HepG2 (cell line): ENCODE results near the gene IDUA. TPM values are rescaled to one million over a fixed set of nuclear protein-coding genes. Genes with fewer than 3 reads are reported as not detected.

Experiments
- ATAC-seq: fragments of 200-7000 bp; cut with Tn5 transposase; 3 replicates; pipeline ENCODE4 v1.9.1; 2020; ENCODE audit warnings: mild to moderate bottlenecking, moderate library complexity
- BruUV-seq: library from RNA; stranded (reverse); fragments of 400-500 nt; replicated peaks from 2 replicates; lab custom pipeline; 2021; lab: Mats Ljungman, UMichigan
- CTCF ChIA-PET: fragments of 300-600 bp; formaldehyde crosslinking; extraction: SDS; loops from one replicate; lab custom pipeline; 2021; ENCODE audit warnings: low total read pairs, inconsistent platforms, low intra/inter-chr PET ratio; lab: Yijun Ruan, JAX
- POLR2A ChIA-PET: fragments of 350-600 bp; sonication (Branson Sonifier 250); formaldehyde crosslinking; loops from one replicate; lab custom pipeline; 2020; ENCODE audit warnings: antibody characterized with exemption, inconsistent platforms; lab: Yijun Ruan, JAX
- DNase-seq: peaks from one replicate; pipeline ENCODE4 v3.0.0-alpha.2; 2015; ENCODE audit warnings: low spot score
- FAIRE-seq: peaks from 3 replicates; lab custom pipeline; 2011; peaks lifted over from hg19 to GRCh38; lab: Jason Lieb, UNC
- H2AFZ ChIP-seq: one replicate; pipeline ENCODE4 v1.6.1; 2011; ENCODE audit warnings: low read length, inconsistent platforms
- H3K27ac ChIP-seq: fragments of 300-600 bp; 3 replicates; pipeline ENCODE4 v1.8.0; 2011; ENCODE audit warnings: mixed run types, mild to moderate bottlenecking, mixed read lengths, low read length, inconsistent platforms; ENCODE audit not compliant: insufficient read depth; ENCODE audit errors: extremely low read length
- H3K27me3 ChIP-seq, 2 experiments: fragments of 200-600 bp in 1 of 2; 2 replicates in 1 of 2; 3 replicates in 1 of 2; pipeline versions ENCODE4 v1.6.0 to v1.8.0; 2011; ENCODE audit warnings: low read length in 2 of 2, mild to moderate bottlenecking in 2 of 2, moderate library complexity in 2 of 2, inconsistent platforms in 1 of 2; ENCODE audit not compliant: insufficient read depth in 2 of 2, control insufficient read depth in 1 of 2
- H3K36me3 ChIP-seq, 2 experiments: fragments of 200-600 bp in 1 of 2; replicated peaks in 1 of 2; 2 replicates in 1 of 2; 3 replicates in 1 of 2; pipeline versions ENCODE4 v1.5.1 to v1.8.0; 2011; ENCODE audit warnings: low read length in 2 of 2, inconsistent platforms in 1 of 2; ENCODE audit not compliant: insufficient read depth in 2 of 2, control insufficient read depth in 1 of 2
- H3K4me1 ChIP-seq: 2 replicates; pipeline ENCODE4 v1.5.1; 2012; ENCODE audit warnings: low read length, inconsistent platforms; ENCODE audit not compliant: insufficient read depth
- H3K4me2 ChIP-seq: 2 replicates; pipeline ENCODE4 v1.6.0; 2011; ENCODE audit warnings: low read depth, low read length, inconsistent platforms
- H3K4me3 ChIP-seq, 3 experiments: fragments of 200-600 bp in 1 of 3; sonication (generic), shearing (Covaris generic) in 1 of 3; replicated peaks in 1 of 3; 2 replicates each; pipeline ENCODE4 v1.5.1; 2011 to 2016; ENCODE audit warnings: low read length in 3 of 3, inconsistent platforms in 2 of 3, low read depth in 2 of 3, mild to moderate bottlenecking in 2 of 3, control low read depth in 1 of 3, mixed read lengths in 1 of 3; ENCODE audit not compliant: insufficient read depth in 1 of 3
- H3K79me2 ChIP-seq: one replicate; pipeline ENCODE4 v1.6.1; 2011; ENCODE audit warnings: low read length, inconsistent platforms; ENCODE audit not compliant: insufficient read depth
- H3K9ac ChIP-seq: 2 replicates; pipeline ENCODE4 v1.6.0; 2011; ENCODE audit warnings: mild to moderate bottlenecking, low read depth, low read length, inconsistent platforms; ENCODE audit not compliant: insufficient read depth
- H3K9me3 ChIP-seq: 2 replicates; pipeline ENCODE4 v1.5.1; 2012; ENCODE audit warnings: mild to moderate bottlenecking, low read length
- H4K20me1 ChIP-seq: 2 replicates; pipeline ENCODE4 v1.6.0; 2011; ENCODE audit warnings: inconsistent platforms, mild to moderate bottlenecking, low read length, moderate library complexity; ENCODE audit not compliant: insufficient read depth
- AGO2 ChIP-seq: fragments of 200-400 bp; formaldehyde crosslinking; optimal IDR thresholded peaks from 2 replicates; pipeline ENCODE3; 2017; ENCODE audit warnings: mild to moderate bottlenecking, low read depth, low read length, moderate library complexity
- CREB1 ChIP-seq, 2 experiments: fragments of 450-650 bp in 1 of 2; IDR thresholded peaks; 2 replicates each; pipeline ENCODE4 v1.6.1; 2016 to 2017; ENCODE audit warnings: control low read depth in 1 of 2, mild to moderate bottlenecking in 1 of 2, missing compliant biosample characterization in 1 of 2, missing genetic modification characterization in 1 of 2
- MYPOP ChIP-seq: sonication (generic); formaldehyde crosslinking; IDR thresholded peaks from 2 replicates; pipeline ENCODE4 v1.8.1; 2023; ENCODE audit warnings: mild to moderate bottlenecking, moderate library complexity, missing genetic modification reagents
- SCMH1 ChIP-seq: sonication (generic); formaldehyde crosslinking; IDR thresholded peaks from 2 replicates; pipeline ENCODE4 v1.9.0; 2021; ENCODE audit warnings: missing genetic modification reagents, mild to moderate bottlenecking, borderline replicate concordance
- ZFP36L1 ChIP-seq: sonication (generic); formaldehyde crosslinking; IDR thresholded peaks from 2 replicates; pipeline ENCODE4 v1.8.0; 2022; ENCODE audit warnings: mild to moderate bottlenecking, missing genetic modification reagents, moderate library complexity
- ZNF496 ChIP-seq: sonication (generic); formaldehyde crosslinking; IDR thresholded peaks from 2 replicates; pipeline ENCODE4 v1.8.1; 2023; ENCODE audit warnings: mild to moderate bottlenecking, moderate library complexity, missing genetic modification reagents; ENCODE audit not compliant: insufficient replicate concordance
- ZNF563 ChIP-seq: sonication (generic); formaldehyde crosslinking; IDR thresholded peaks from 2 replicates; pipeline ENCODE4 v1.8.0; 2022; ENCODE audit warnings: mild to moderate bottlenecking, moderate library complexity, missing genetic modification reagents
- ZXDC ChIP-seq: sonication (generic); formaldehyde crosslinking; IDR thresholded peaks from 2 replicates; pipeline ENCODE4 v1.5.0; 2020; ENCODE audit warnings: mild to moderate bottlenecking, missing genetic modification reagents
- WGBS: methylation state at CpG from one replicate; pipeline ENCODE4 v1.1.6; 2017; ENCODE audit warnings: low lambda C conversion rate; 5-methylcytosine and 5-hydroxymethylcytosine counted together
- in situ Hi-C: cut with HindIII; loops from 2 replicates; pipeline ENCODE4 v1.10.0; 2017; ENCODE audit warnings: low pct_unique_long_range_greater_than_20kb; ENCODE audit not compliant: extremely low pct_ligation_motif_present
- intact Hi-C: fragments of 100-400 bp; cut with micrococcal nuclease; formaldehyde crosslinking; loops from one replicate; pipeline ENCODE4 v1.10.0; 2022; ENCODE audit not compliant: unreplicated experiment
- polyA plus RNA-seq, 8 experiments: library from polyadenylated mRNA; depleted of rRNA in 3 of 8; stranded (reverse) in 7 of 8; unstranded in 1 of 8; fragments of >200 nt; fragmentation: Illumina TruSeq in 4 of 8; extraction: Trizol in 4 of 8; gene quantifications; 2 replicates each; pipeline versions ENCODE4 v1.2.1 to v1.2.3, GENCODE V29; 2011 to 2016; ENCODE audit warnings: low read depth in 4 of 8, missing spikeins in 1 of 8, mixed read lengths in 1 of 8; ENCODE audit not compliant: insufficient read depth in 1 of 8
- total RNA-seq, 5 experiments: library from RNA; depleted of rRNA; stranded (reverse); fragments of >200 nt; fragmentation: Illumina TruSeq; extraction: Trizol; gene quantifications; 2 replicates each; pipeline ENCODE4 v1.2.3, GENCODE V29; 2016; ENCODE audit warnings: low read depth in 1 of 5

The IDUA gene
- total and polyA plus RNA-seq, 2 of the 13 experiments (the other 11 are each of a cell fraction or from before 2014, with no cell fraction given) = 0.77 to 1.0 TPM

- Histone ChIP-seq H3K27me3 (no peaks in the 10 kb centered on the region; a peak in 1 of 5 replicates), H3K27ac (no peak overlapping the region), H2AFZ (no peak overlapping the region), H3K79me2 (peaks cover 6% of the 10 kb centered on the region), H3K36me3 (peaks cover 0 to 2% of the 10 kb centered on the region in 2 experiments; a peak in 3 of 5 replicates), H4K20me1 (no peaks in the 10 kb centered on the region), H3K4me1 (peaks cover 31% of the 10 kb centered on the region), H3K4me3 (no peak overlapping the region), H3K9me3 (no peaks in the 10 kb centered on the region), H3K4me2 (no peak overlapping the region), H3K9ac (no peak overlapping the region)
- WGBS = 99% methylated on average over 12 of the region's 15 CpGs
- no peak for DNase-seq
- no peak for ATAC-seq
- no peak for FAIRE-seq
- no peak for TF ChIP-seq SCMH1 (CRISPR knock-in tag)
- peak; percentile 48 for TF ChIP-seq AGO2
- no peak for TF ChIP-seq MYPOP
- TF ChIP-seq ZFP36L1 = no peak
- no peak for TF ChIP-seq ZNF563 (CRISPR knock-in tag)
- TF ChIP-seq ZNF496 (CRISPR knock-in tag) = no peak
- no peak for TF ChIP-seq ZXDC (CRISPR knock-in tag)
- no peak for TF ChIP-seq CREB1 (IDR thresholded peaks at IDR 0.05)
- TF ChIP-seq CREB1 (CRISPR knock-in tag; IDR thresholded peaks at IDR 0.05) = no peak
- CTCF ChIA-PET = no interaction called here
- intact Hi-C loops = no loop called here
- BruUV-seq = no TSS peak
- POLR2A ChIA-PET = no interaction called here
- in situ Hi-C loops = no loop called here
These were observed 30.9 kb downstream of the IDUA start for GRCh38 chr4:1017706-1018105.
